ENCODE measurements around the gene ATP5MK. TPM values are rescaled to one million over a fixed set of nuclear protein-coding genes. Genes with fewer than 3 reads are reported as not detected.

Gene ATP5MK
- total RNA-seq, 1 experiment from 2014 or later, result 556 TPM

- Histone ChIP-seq H3K27ac (ENCODE audit: low read depth, low read length) (peak overlapping the region; percentile 71), H3K4me1 (ENCODE audit: control insufficient read depth in 1 of 2, insufficient read depth in 2 of 2, low read length in 2 of 2) (peaks cover 13 to 27% of the 10 kb centered on the region in 2 experiments; a peak in 3 of 4 replicates), H3K9me3 (ENCODE audit: control insufficient read depth in 1 of 2, insufficient read depth in 1 of 2, low read depth in 1 of 2, low read length in 2 of 2) (no peaks in the 10 kb centered on the region), H3K9ac (ENCODE audit: low read length) (peak overlapping the region; percentile 83), H4K20me1 (ENCODE audit: insufficient read depth) (peaks cover 11% of the 10 kb centered on the region; the same call in 1 of the 2 replicates), H3K4me3 (replicated peaks in 1 of 2; ENCODE audit: low read depth in 1 of 2, low read length in 2 of 2) (peak overlapping the region; percentile 83 to 95), H2AFZ (ENCODE audit: low read depth, low read length, poor library complexity, severe bottlenecking) (no peak overlapping the region), H3K4me2 (ENCODE audit: low read length) (peak overlapping the region; percentile 82), H3K9me2 (ENCODE audit: insufficient read depth) (no peaks in the 10 kb centered on the region), H3K79me2 (ENCODE audit: insufficient read depth, low read length) (peaks cover 99% of the 10 kb centered on the region), H3K27me3 (ENCODE audit: insufficient read depth, low read length) (no peaks in the 10 kb centered on the region), H3K36me3 (ENCODE audit: control insufficient read depth in 1 of 2, insufficient read depth in 2 of 2, low read length in 2 of 2) (peaks cover 37 to 58% of the 10 kb centered on the region in 2 experiments)
- DNase-seq (ENCODE audit: low read depth, low spot score) (no peak), ATAC-seq (no peak)
- RAD21 ChIA-PET (ENCODE audit: low non-redundant PET in 1 of 2, low total read pairs in 2 of 2, uncharacterized antibody in 2 of 2, unreplicated experiment in 2 of 2), result no interaction called here
- no TSS peak for BruUV-seq (replicated peaks)
- POLR2A ChIA-PET, result interaction anchor here (1.2 kb wide), 1 partner anchor 27 kb away, joined by 3 read pairs; no protein-coding TSS in a partner anchor
- CTCF ChIA-PET, result interaction anchor here (0.6 kb wide), 1 partner anchor 152 kb away, joined by 3 read pairs; no protein-coding TSS in a partner anchor
- intact Hi-C loops (cut with micrococcal nuclease), result loop anchor here (2.0 kb wide), 1 partner anchor 151 kb away; no protein-coding TSS in a partner anchor
- TF ChIP-seq, protein P1, sequence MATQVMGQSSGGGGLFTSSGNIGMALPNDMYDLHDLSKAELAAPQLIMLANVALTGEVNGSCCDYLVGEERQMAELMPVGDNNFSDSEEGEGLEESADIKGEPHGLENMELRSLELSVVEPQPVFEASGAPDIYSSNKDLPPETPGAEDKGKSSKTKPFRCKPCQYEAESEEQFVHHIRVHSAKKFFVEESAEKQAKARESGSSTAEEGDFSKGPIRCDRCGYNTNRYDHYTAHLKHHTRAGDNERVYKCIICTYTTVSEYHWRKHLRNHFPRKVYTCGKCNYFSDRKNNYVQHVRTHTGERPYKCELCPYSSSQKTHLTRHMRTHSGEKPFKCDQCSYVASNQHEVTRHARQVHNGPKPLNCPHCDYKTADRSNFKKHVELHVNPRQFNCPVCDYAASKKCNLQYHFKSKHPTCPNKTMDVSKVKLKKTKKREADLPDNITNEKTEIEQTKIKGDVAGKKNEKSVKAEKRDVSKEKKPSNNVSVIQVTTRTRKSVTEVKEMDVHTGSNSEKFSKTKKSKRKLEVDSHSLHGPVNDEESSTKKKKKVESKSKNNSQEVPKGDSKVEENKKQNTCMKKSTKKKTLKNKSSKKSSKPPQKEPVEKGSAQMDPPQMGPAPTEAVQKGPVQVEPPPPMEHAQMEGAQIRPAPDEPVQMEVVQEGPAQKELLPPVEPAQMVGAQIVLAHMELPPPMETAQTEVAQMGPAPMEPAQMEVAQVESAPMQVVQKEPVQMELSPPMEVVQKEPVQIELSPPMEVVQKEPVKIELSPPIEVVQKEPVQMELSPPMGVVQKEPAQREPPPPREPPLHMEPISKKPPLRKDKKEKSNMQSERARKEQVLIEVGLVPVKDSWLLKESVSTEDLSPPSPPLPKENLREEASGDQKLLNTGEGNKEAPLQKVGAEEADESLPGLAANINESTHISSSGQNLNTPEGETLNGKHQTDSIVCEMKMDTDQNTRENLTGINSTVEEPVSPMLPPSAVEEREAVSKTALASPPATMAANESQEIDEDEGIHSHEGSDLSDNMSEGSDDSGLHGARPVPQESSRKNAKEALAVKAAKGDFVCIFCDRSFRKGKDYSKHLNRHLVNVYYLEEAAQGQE (IDR thresholded peaks at IDR 0.05; ENCODE audit: low read depth), result no peak
- TF ChIP-seq FOSL1 (IDR thresholded peaks at IDR 0.05; ENCODE audit: low read depth) (no peak), TCF7L2 (IDR thresholded peaks at IDR 0.05; ENCODE audit: borderline replicate concordance, extremely low read depth, insufficient read depth, insufficient read length) (no peak), JUND (IDR thresholded peaks at IDR 0.05) (no peak), SIN3A (IDR thresholded peaks at IDR 0.05; ENCODE audit: low read depth) (no peak), ELF1 (IDR thresholded peaks at IDR 0.05; ENCODE audit: borderline replicate concordance, low read depth) (no peak), CEBPB (IDR thresholded peaks at IDR 0.05; ENCODE audit: low read depth) (no peak), RAD21 (IDR thresholded peaks at IDR 0.05; ENCODE audit: low read depth) (no peak), SRF (IDR thresholded peaks at IDR 0.05; ENCODE audit: low read depth) (no peak), YY1 (IDR thresholded peaks at IDR 0.05; ENCODE audit: extremely low read depth, insufficient replicate concordance, low read depth, low read length) (no peak), ZFX (IDR thresholded peaks at IDR 0.05) (no peak)
- TF ChIP-seq, protein P2, sequence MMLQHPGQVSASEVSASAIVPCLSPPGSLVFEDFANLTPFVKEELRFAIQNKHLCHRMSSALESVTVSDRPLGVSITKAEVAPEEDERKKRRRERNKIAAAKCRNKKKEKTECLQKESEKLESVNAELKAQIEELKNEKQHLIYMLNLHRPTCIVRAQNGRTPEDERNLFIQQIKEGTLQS (IDR thresholded peaks at IDR 0.05), result no peak
Observed at GRCh38 chr10:103397191-103397825, 1.0 kb upstream of the ATP5MK start.

Data from HCT116 (cell line).